KMS-11 (cell line): ENCODE measurements around the gene CD33.

Experiments
- H2AFZ ChIP-seq: fragments of 200-600 bp; sonication (generic); 2 replicates; pipeline ENCODE4 v1.6.1; 2016; ENCODE audit warnings: antibody characterized with exemption, mixed run types, low read depth
- H3K27ac ChIP-seq: fragments of 200-600 bp; sonication (generic); 2 replicates; pipeline ENCODE4 v1.6.1; 2016; ENCODE audit warnings: mild to moderate bottlenecking, mixed run types
- H3K27me3 ChIP-seq: fragments of 200-600 bp; sonication (generic); 2 replicates; pipeline ENCODE4 v1.6.1; 2017; ENCODE audit warnings: mild to moderate bottlenecking, low read depth, mixed run types, moderate library complexity; ENCODE audit not compliant: insufficient read depth
- H3K36me3 ChIP-seq: fragments of 200-600 bp; sonication (generic); 2 replicates; pipeline ENCODE4 v1.6.1; 2017; ENCODE audit warnings: mild to moderate bottlenecking, mixed run types; ENCODE audit not compliant: insufficient read depth
- H3K4me1 ChIP-seq: fragments of 200-600 bp; sonication (generic); 2 replicates; pipeline ENCODE4 v1.6.1; 2016; ENCODE audit warnings: mild to moderate bottlenecking, low read depth, mixed run types; ENCODE audit not compliant: poor library complexity, severe bottlenecking
- H3K4me2 ChIP-seq: fragments of 200-600 bp; sonication (generic); 2 replicates; pipeline ENCODE4 v1.7.0; 2016; ENCODE audit warnings: mild to moderate bottlenecking, mixed run types
- H3K4me3 ChIP-seq: fragments of 200-600 bp; sonication (generic); IDR thresholded peaks from 2 replicates; pipeline ENCODE4 v1.6.1; 2017; ENCODE audit warnings: low read depth, low read length, mixed read lengths; ENCODE audit not compliant: insufficient read depth
- H3K79me2 ChIP-seq: fragments of 200-600 bp; sonication (generic); 2 replicates; pipeline ENCODE4 v1.6.1; 2016; ENCODE audit warnings: low read depth, mixed run types; ENCODE audit not compliant: insufficient read depth
- H3K9ac ChIP-seq: fragments of 200-600 bp; sonication (generic); 2 replicates; pipeline ENCODE4 v1.6.1; 2016; ENCODE audit warnings: mild to moderate bottlenecking, mixed run types
- H4K20me1 ChIP-seq: fragments of 200-600 bp; sonication (generic); 2 replicates; pipeline ENCODE4 v1.6.1; 2016; ENCODE audit warnings: mild to moderate bottlenecking, mixed run types; ENCODE audit not compliant: insufficient read depth
- CTCF ChIP-seq: fragments of 200-600 bp; sonication (generic); conservative IDR thresholded peaks from 2 replicates; pipeline ENCODE4 v1.6.1; 2017; ENCODE audit warnings: low read depth, mild to moderate bottlenecking, antibody characterized with exemption, low read length, moderate library complexity, mixed read lengths

Gene CD33

DNA sequence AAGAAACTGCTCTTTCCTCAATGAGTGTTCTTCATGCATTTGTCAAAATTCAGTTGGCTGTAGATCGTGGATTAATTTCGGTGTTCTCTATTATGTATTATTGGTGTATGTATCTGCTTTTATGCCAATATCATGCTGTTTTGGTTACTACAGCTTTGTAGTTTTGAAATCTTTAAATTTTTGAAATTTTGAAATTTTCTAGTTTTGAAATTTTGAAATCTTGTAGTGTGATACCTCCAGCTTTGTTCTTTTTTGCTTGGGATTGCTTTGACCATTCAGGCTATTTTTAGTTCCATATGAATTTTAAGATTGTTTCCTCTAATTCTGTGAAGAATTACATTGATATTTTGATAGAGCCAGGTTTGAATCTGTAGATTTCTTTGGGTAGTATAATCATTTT, 3.1 kb downstream of the CD33 start:
- no peaks in the 10 kb centered on the region for H3K4me1 ChIP-seq
- no peaks in the 10 kb centered on the region for H4K20me1 ChIP-seq
- H2AFZ ChIP-seq: no peak overlapping the region
- H3K27me3 ChIP-seq: no peaks in the 10 kb centered on the region
- no peaks in the 10 kb centered on the region for H3K36me3 ChIP-seq
- H3K9ac ChIP-seq: no peak overlapping the region
- no peak overlapping the region for H3K4me3 ChIP-seq
- H3K79me2 ChIP-seq: no peaks in the 10 kb centered on the region
- TF ChIP-seq CTCF: no peak
- H3K4me2 ChIP-seq: no peak overlapping the region
- H3K27ac ChIP-seq: no peak overlapping the region

DNA sequence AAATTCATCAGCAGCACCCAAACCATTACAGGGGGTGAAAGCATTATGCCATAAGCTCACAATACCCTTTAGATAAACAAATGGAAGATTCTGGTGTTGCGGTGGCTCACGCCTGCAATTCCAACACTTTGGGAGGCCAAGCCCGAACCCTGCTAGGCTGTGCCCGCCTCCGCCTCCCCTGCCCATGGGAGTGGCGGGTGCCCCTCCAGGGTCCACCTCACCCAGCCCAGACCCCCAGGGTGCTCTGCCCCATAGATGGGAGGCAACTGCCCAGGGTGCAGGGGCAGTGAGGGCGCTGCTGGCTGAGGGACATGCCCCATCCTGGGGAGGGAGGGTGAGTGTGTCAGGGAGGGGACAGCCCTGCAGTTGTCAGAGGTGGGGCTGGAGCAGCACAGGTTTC, 16.0 kb downstream of the CD33 start:
- Histone ChIP-seq H3K27ac (no peak overlapping the region), H3K4me1 (no peaks in the 10 kb centered on the region), H3K4me2 (no peak overlapping the region), H3K27me3 (no peaks in the 10 kb centered on the region), H2AFZ (no peak overlapping the region), H3K4me3 (no peak overlapping the region), H3K79me2 (no peaks in the 10 kb centered on the region), H3K9ac (no peak overlapping the region), H3K36me3 (no peaks in the 10 kb centered on the region), H4K20me1 (no peaks in the 10 kb centered on the region)
- no peak for TF ChIP-seq CTCF

GRCh38 chr19:51242881-51243630, 18.2 kb downstream of the CD33 start:
- TF ChIP-seq CTCF: no peak
- H3K27me3 ChIP-seq: no peaks in the 10 kb centered on the region
- H3K36me3 ChIP-seq: no peaks in the 10 kb centered on the region
- no peaks in the 10 kb centered on the region for H3K4me1 ChIP-seq
- no peak overlapping the region for H3K27ac ChIP-seq
- H3K4me2 ChIP-seq: no peak overlapping the region
- H3K4me3 ChIP-seq: no peak overlapping the region
- no peaks in the 10 kb centered on the region for H4K20me1 ChIP-seq
- H2AFZ ChIP-seq: no peak overlapping the region
- H3K9ac ChIP-seq: no peak overlapping the region
- H3K79me2 ChIP-seq: no peaks in the 10 kb centered on the region

DNA sequence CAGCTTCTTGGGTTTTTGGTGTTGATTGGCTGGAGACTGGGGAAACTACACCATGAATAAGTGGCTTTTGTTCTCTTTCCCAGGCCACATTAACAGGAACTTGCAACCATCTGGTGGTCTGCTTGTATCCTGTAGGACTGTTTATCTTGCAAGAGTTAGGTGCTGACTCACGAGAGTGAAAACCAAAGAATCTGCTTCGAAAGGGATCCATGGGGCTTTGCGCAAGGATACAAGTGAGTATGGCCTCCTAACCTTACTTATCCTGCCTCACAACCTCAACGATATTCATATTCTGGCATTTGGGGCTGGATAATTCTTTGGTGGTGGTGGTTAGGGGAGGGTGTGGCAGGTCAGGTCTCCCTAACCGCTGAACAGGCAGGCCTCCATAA, 21.3 kb downstream of the CD33 start:
- Histone ChIP-seq H3K27me3 (no peaks in the 10 kb centered on the region; the same call in 1 of the 2 replicates), H4K20me1 (no peaks in the 10 kb centered on the region), H3K27ac (no peak overlapping the region), H2AFZ (no peak overlapping the region), H3K4me1 (no peaks in the 10 kb centered on the region), H3K4me3 (no peak overlapping the region), H3K79me2 (no peaks in the 10 kb centered on the region), H3K9ac (no peak overlapping the region), H3K36me3 (no peaks in the 10 kb centered on the region), H3K4me2 (no peak overlapping the region)
- TF ChIP-seq CTCF: no peak
